LNCaP clone FGC (cell line): ENCODE measurements around the gene HOXB3.

Experiments used
- DNase-seq: peaks from one replicate; pipeline ENCODE4 v3.0.0-alpha.2; 2011; ENCODE audit warnings: low read depth
- H3K4me3 ChIP-seq: 2 replicates; pipeline ENCODE4 v1.5.1; 2011; ENCODE audit warnings: mild to moderate bottlenecking, low read depth, low read length, control low read depth
- TF ChIP-seq, protein P1 (sequence below): IDR thresholded peaks from 2 replicates; pipeline ENCODE4 v1.5.1; 2012; ENCODE audit warnings: mild to moderate bottlenecking; ENCODE audit not compliant: control insufficient read depth, insufficient read depth; ENCODE audit errors: extremely low read depth

The HOXB3 gene

GRCh38 chr17:48520631-48521079 is 69.4 kb downstream of the HOXB3 start:
- no peak overlapping the region for H3K4me3 ChIP-seq
- TF ChIP-seq, protein P1, sequence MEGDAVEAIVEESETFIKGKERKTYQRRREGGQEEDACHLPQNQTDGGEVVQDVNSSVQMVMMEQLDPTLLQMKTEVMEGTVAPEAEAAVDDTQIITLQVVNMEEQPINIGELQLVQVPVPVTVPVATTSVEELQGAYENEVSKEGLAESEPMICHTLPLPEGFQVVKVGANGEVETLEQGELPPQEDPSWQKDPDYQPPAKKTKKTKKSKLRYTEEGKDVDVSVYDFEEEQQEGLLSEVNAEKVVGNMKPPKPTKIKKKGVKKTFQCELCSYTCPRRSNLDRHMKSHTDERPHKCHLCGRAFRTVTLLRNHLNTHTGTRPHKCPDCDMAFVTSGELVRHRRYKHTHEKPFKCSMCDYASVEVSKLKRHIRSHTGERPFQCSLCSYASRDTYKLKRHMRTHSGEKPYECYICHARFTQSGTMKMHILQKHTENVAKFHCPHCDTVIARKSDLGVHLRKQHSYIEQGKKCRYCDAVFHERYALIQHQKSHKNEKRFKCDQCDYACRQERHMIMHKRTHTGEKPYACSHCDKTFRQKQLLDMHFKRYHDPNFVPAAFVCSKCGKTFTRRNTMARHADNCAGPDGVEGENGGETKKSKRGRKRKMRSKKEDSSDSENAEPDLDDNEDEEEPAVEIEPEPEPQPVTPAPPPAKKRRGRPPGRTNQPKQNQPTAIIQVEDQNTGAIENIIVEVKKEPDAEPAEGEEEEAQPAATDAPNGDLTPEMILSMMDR = no peak
- DNase-seq = no peak

GRCh38 chr17:48519427-48519826 is 70.6 kb downstream of the HOXB3 start:
- H3K4me3 ChIP-seq = no peak overlapping the region
- TF ChIP-seq, protein P1 = no peak
- DNase-seq = no peak

DNA sequence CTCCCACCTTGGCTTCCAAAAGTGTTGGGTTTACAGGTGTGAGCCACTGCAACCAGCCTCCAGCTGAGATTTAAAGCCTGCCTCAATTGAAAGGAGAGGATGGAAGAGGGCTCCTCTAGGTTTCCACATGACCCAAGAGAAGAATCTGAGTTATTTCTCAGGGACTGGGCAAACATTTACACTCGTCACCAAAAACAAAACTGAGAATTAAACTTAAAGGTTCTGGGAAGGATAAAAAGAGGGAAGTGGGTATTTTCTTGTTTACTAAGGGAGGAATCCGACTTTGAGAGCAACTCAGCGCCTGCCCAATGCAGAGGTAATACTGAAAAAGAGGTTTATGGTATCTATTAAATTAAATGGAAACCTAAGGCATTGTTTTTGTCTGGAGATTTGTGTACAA is 72.6 kb downstream of the HOXB3 start:
- TF ChIP-seq, protein P1 = no peak
- H3K4me3 ChIP-seq = no peak overlapping the region
- no peak for DNase-seq

GRCh38 chr17:48515925-48516900 is 73.8 kb downstream of the HOXB3 start:
- TF ChIP-seq, protein P1 = no peak

DNA sequence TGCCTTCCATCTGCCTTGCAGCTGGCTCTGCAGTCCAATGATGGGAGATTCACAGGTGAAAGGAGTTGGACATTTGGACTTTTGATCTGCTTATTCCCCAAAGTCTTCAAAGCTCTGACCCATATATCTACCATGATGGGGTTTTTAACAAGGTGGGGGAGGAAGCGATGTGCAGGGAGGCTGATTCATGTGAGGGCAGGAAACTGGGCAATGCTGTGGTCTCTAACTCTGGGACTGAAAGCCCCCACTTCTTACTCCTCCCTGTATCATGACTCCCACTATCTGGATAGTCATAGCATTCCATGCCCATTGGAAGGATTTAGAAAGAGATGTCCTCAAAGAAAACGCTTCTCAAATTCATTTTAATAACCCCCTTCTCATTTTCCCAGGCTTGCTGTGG is 75.6 kb downstream of the HOXB3 start:
- TF ChIP-seq, protein P1 = no peak
- no peak overlapping the region for H3K4me3 ChIP-seq
- DNase-seq = no peak

More at GRCh38 chr17:48515925-48516900, 73.8 kb downstream of the HOXB3 start:
- H3K4me3 ChIP-seq = no peak overlapping the region
- no peak for DNase-seq

DNA sequence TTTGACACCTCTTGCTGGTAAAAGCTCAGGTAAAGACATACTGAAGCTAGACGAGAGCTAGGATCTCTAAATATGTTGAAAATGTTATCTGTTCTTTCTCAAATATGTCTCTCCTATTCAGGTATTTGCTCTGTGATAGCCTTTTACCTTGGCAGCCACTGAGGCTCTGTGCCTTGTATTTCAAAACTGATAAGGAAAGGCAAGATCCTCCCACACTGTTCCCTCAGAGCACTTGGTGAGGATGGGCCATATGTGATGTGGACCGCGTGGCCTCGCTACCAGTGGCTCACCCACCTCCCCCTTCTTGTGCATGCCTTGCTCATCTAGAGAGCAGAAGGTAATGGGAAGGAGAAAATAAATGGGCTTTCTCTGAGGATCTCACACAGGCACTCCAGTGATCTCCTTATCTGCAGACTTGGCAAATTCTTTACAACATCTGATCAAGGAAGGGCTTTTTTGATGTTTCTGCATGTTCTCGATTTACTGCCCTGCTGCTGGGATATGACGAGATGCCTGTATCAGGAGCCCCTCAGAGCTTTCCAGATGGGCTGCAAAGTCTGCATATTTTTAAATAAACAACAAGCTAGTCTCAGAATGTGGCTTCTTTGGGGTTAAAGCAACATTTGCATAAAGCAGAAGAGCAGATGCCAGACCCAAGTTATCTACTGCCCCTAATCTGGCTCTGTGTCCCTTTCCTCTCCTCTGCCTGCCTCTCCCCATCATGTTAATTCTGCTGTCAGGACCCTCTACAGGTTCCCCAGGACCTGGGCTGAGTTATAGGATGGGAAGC is 76.2 kb downstream of the HOXB3 start:
- no peak for DNase-seq
- TF ChIP-seq, protein P1 = no peak
- no peak overlapping the region for H3K4me3 ChIP-seq
